GM12878 (cell line): ENCODE data around the gene EVC. TPM values are rescaled to one million over a fixed set of nuclear protein-coding genes. Genes with fewer than 3 reads are reported as not detected.

Experiments used
- ATAC-seq: fragments of 200-7000 bp; cut with Tn5 transposase; 3 replicates; pipeline ENCODE4 v1.9.1; 2020; ENCODE audit warnings: mild to moderate bottlenecking, moderate library complexity
- BruUV-seq: library from RNA; stranded (reverse); fragments of 400-500 nt; replicated peaks from 2 replicates; lab custom pipeline; 2021; lab: Mats Ljungman, UMichigan
- CTCF ChIA-PET: fragments of 300-600 bp; sonication (Branson Sonifier 250); formaldehyde crosslinking; extraction: SDS; loops from one replicate; lab custom pipeline; 2021; ENCODE audit warnings: inconsistent platforms; lab: Yijun Ruan, JAX
- POLR2A ChIA-PET: fragments of 350-600 bp; formaldehyde crosslinking; extraction: SDS; loops from one replicate; lab custom pipeline; 2021; ENCODE audit warnings: inconsistent platforms; lab: Charles Lee
- RAD21 ChIA-PET: fragments of 300-600 bp; sonication (Branson Sonifier 250); formaldehyde crosslinking; loops from one replicate; lab custom pipeline; 2023; ENCODE audit warnings: antibody characterized with exemption; ENCODE audit not compliant: unreplicated experiment; lab: Charles Lee
- SMC1A ChIA-PET: fragments of 300-600 bp; sonication (Branson Sonifier 250); formaldehyde crosslinking; loops from one replicate; lab custom pipeline; 2023; ENCODE audit not compliant: unreplicated experiment, uncharacterized antibody; lab: Charles Lee
- DNase-seq: peaks from one replicate; pipeline ENCODE4 v3.0.0-alpha.2; 2011; ENCODE audit warnings: low read depth, low spot score
- FAIRE-seq: peaks from 3 replicates; lab custom pipeline; 2011; peaks lifted over from hg19 to GRCh38; lab: Jason Lieb, UNC
- H2AFZ ChIP-seq: 2 replicates; pipeline ENCODE4 v1.6.0; 2011; ENCODE audit warnings: low read depth, low read length, control low read depth; ENCODE audit not compliant: control insufficient read depth
- H3K27ac ChIP-seq: 2 replicates; pipeline ENCODE4 v1.5.1; 2011; ENCODE audit warnings: control low read depth; ENCODE audit not compliant: control insufficient read depth, insufficient read depth
- H3K27me3 ChIP-seq, 2 experiments: replicated peaks in 1 of 2; 2 replicates each; pipeline versions ENCODE4 v1.6.0 to v1.6.1; 2011; ENCODE audit warnings: low read length in 1 of 2; ENCODE audit not compliant: control insufficient read depth in 2 of 2, insufficient read depth in 2 of 2
- H3K36me3 ChIP-seq, 2 experiments: 2 replicates each; pipeline ENCODE4 v1.5.1; 2011; ENCODE audit warnings: low read length in 1 of 2; ENCODE audit not compliant: control insufficient read depth in 2 of 2, insufficient read depth in 2 of 2
- H3K4me1 ChIP-seq: 2 replicates; pipeline ENCODE4 v1.6.1; 2011; ENCODE audit warnings: mild to moderate bottlenecking, low read length, moderate library complexity, mixed read lengths; ENCODE audit not compliant: control insufficient read depth, insufficient read depth
- H3K4me2 ChIP-seq: 2 replicates; pipeline ENCODE4 v1.6.0; 2011; ENCODE audit warnings: control low read depth; ENCODE audit not compliant: control insufficient read depth, insufficient read depth
- H3K4me3 ChIP-seq: fragments of 200-600 bp; sonication (generic); 2 replicates; pipeline ENCODE4 v1.5.1; 2016
- H3K79me2 ChIP-seq: 2 replicates; pipeline ENCODE4 v1.6.0; 2011; ENCODE audit warnings: low read length; ENCODE audit not compliant: control insufficient read depth, insufficient read depth
- H3K9ac ChIP-seq: 2 replicates; pipeline ENCODE4 v1.8.0; 2011; ENCODE audit warnings: low read length, control low read depth, mixed read lengths; ENCODE audit not compliant: control insufficient read depth, insufficient read depth
- H3K9me3 ChIP-seq: replicated peaks from 3 replicates; pipeline ENCODE4 v1.5.1; 2011; ENCODE audit warnings: mild to moderate bottlenecking, low read length; ENCODE audit not compliant: control insufficient read depth, insufficient read depth
- H4K20me1 ChIP-seq: 2 replicates; pipeline ENCODE4 v1.6.0; 2011; ENCODE audit not compliant: control insufficient read depth, insufficient read depth
- BCL3 ChIP-seq: IDR thresholded peaks from 2 replicates; pipeline ENCODE4 v1.6.1; 2011; ENCODE audit warnings: borderline replicate concordance, low read depth, mild to moderate bottlenecking, moderate library complexity, low read length; ENCODE audit not compliant: insufficient read depth, poor library complexity, severe bottlenecking
- CREM ChIP-seq: IDR thresholded peaks from 2 replicates; pipeline ENCODE4 v1.6.1; 2014; ENCODE audit warnings: antibody characterized with exemption, low read depth
- CUX1 ChIP-seq: IDR thresholded peaks from 2 replicates; pipeline ENCODE4 v1.6.1; 2012; ENCODE audit warnings: improper control_type of control experiment, low read depth, low read length; ENCODE audit not compliant: insufficient replicate concordance
- EP300 ChIP-seq, 2 experiments: fragments of 150-350 bp in 1 of 2; IDR thresholded peaks; 2 replicates each; pipeline ENCODE4 v1.6.1; 2011 to 2012; ENCODE audit warnings: low read depth in 2 of 2, low read length in 2 of 2, borderline replicate concordance in 1 of 2, improper control_type of control experiment in 1 of 2, inconsistent platforms in 1 of 2; ENCODE audit not compliant: control insufficient read depth in 1 of 2
- GABPA ChIP-seq: IDR thresholded peaks from 2 replicates; pipeline ENCODE4 v1.6.1; 2014; ENCODE audit warnings: antibody characterized with exemption, low read depth, mild to moderate bottlenecking, inconsistent platforms
- JUND ChIP-seq: IDR thresholded peaks from 2 replicates; pipeline ENCODE4 v1.6.1; 2012; ENCODE audit warnings: low read depth, mild to moderate bottlenecking, low read length, improper control_type of control experiment, moderate library complexity
- KLF5 ChIP-seq: fragments of 450-650 bp; IDR thresholded peaks from 2 replicates; pipeline ENCODE4 v1.6.1; 2014; ENCODE audit warnings: mild to moderate bottlenecking; ENCODE audit not compliant: partially characterized antibody
- RB1 ChIP-seq: fragments of 450-650 bp; formaldehyde crosslinking; IDR thresholded peaks from 2 replicates; pipeline ENCODE4 v1.6.1; 2017; ENCODE audit warnings: mild to moderate bottlenecking, borderline replicate concordance
- REST ChIP-seq: IDR thresholded peaks from 2 replicates; pipeline ENCODE4 v1.6.1; 2012; ENCODE audit warnings: mild to moderate bottlenecking, low read depth, low read length
- SUPT20H ChIP-seq: IDR thresholded peaks from 2 replicates; pipeline ENCODE4 v1.6.1; 2011; ENCODE audit warnings: low read depth, mild to moderate bottlenecking, low read length, moderate library complexity, borderline replicate concordance; ENCODE audit not compliant: control insufficient read depth
- ZBED1 ChIP-seq: IDR thresholded peaks from 2 replicates; pipeline ENCODE4 v1.6.1; 2016; ENCODE audit warnings: borderline replicate concordance
- ZNF207 ChIP-seq: fragments of 450-650 bp; IDR thresholded peaks from 2 replicates; pipeline ENCODE4 v1.6.1; 2014; ENCODE audit warnings: antibody characterized with exemption, mild to moderate bottlenecking, borderline replicate concordance
- WGBS: methylation state at CpG from one replicate; pipeline ENCODE4 v1.1.6; 2016; ENCODE audit warnings: low lambda C conversion rate; ENCODE audit not compliant: insufficient replicate concordance, insufficient coverage; ENCODE audit errors: missing lambda C conversion rate; 5-methylcytosine and 5-hydroxymethylcytosine counted together
- in situ Hi-C: fragments of 300-500 bp; cut with MboI; formaldehyde crosslinking; loops from 9 replicates; pipeline ENCODE4 v1.14.3; 2018; ENCODE audit warnings: mixed read lengths
- intact Hi-C: fragments of 100-400 bp; cut with micrococcal nuclease; formaldehyde crosslinking; loops from one replicate; pipeline ENCODE4 v1.14.2; 2022; ENCODE audit not compliant: unreplicated experiment
- polyA plus RNA-seq, 11 experiments: library from polyadenylated mRNA; depleted of rRNA in 4 of 11; unstranded in 6 of 11; stranded (reverse) in 5 of 11; fragments of >200 nt; fragmentation: Nextera tagmentation in 4 of 11; fragmentation: Illumina TruSeq in 1 of 11; extraction: Ambion mirVana in 4 of 11; extraction: Trizol in 1 of 11; gene quantifications; 1 replicate in 1 of 11; 2 replicates in 10 of 11; pipeline versions ENCODE4 v1.2.1 to v1.2.3, GENCODE V29; 2011 to 2016; ENCODE audit warnings: inconsistent platforms in 2 of 11, missing spikeins in 2 of 11, low read depth in 1 of 11
- total RNA-seq, 4 experiments: library from RNA; depleted of rRNA in 3 of 4; stranded (reverse); fragments of >200 nt in 3 of 4; fragmentation: Illumina TruSeq in 1 of 4; extraction: Trizol in 1 of 4; gene quantifications; 2 replicates each; pipeline versions ENCODE4 v1.2.1 to v1.2.3, GENCODE V29; 2013 to 2021

EVC gene
- total and polyA plus RNA-seq, 10 of the 15 experiments (the other 5 are each of a cell fraction or from before 2014, with no cell fraction given), result 0.87 to 55.9 (median 15.6) TPM

GRCh38 chr4:5795580-5795979 is 84.6 kb downstream of the EVC start (continued):
- no peak for TF ChIP-seq BCL3

GRCh38 chr4:5796976-5797375 is 86.0 kb downstream of the EVC start:
- H3K4me1 ChIP-seq, result no peaks in the 10 kb centered on the region
- no peak for ATAC-seq
- no peak overlapping the region for H3K27ac ChIP-seq
- RAD21 ChIA-PET, result no interaction called here
- POLR2A ChIA-PET, result no interaction called here
- no peaks in the 10 kb centered on the region for H4K20me1 ChIP-seq
- H3K36me3 ChIP-seq, result peaks cover 0 to 2% of the 10 kb centered on the region in 2 experiments; a peak in 3 of 4 replicates
- H3K4me2 ChIP-seq, result no peak overlapping the region
- no peak overlapping the region for H2AFZ ChIP-seq
- intact Hi-C loops, result no loop called here
- no TSS peak for BruUV-seq
- in situ Hi-C loops, result loop anchor here (10.0 kb wide), 1 partner anchor 402 kb away; no protein-coding TSS in a partner anchor
- no peaks in the 10 kb centered on the region for H3K9me3 ChIP-seq
- no peak for DNase-seq
- CTCF ChIA-PET, result no interaction called here
- SMC1A ChIA-PET, result no interaction called here
- H3K79me2 ChIP-seq, result no peaks in the 10 kb centered on the region
- FAIRE-seq, result no peak
- 69% methylated on average over 17 of the region's 18 CpGs for WGBS
- no peak overlapping the region for H3K4me3 ChIP-seq
- H3K9ac ChIP-seq, result no peak overlapping the region
- no peaks in the 10 kb centered on the region for H3K27me3 ChIP-seq
- TF ChIP-seq RB1 (no peak), REST (no peak), CREM (no peak), CUX1 (no peak), JUND (no peak), KLF5 (no peak), SUPT20H (no peak), ZBED1 (no peak), EP300 (IDR thresholded peaks at IDR 0.05; ENCODE audit: borderline replicate concordance in 1 of 2, control insufficient read depth in 1 of 2, low read depth in 2 of 2, low read length in 2 of 2) (no peak), GABPA (no peak), ZNF207 (no peak)
